HEK293T (cell line): ENCODE results near the gene MTA1.

Source experiments
- FOXA1 ChIP-seq: fragments of 450-650 bp; IDR thresholded peaks from 2 replicates; pipeline ENCODE4 v1.6.1; 2016; ENCODE audit warnings: mild to moderate bottlenecking
- NFRKB ChIP-seq: fragments of 450-650 bp; IDR thresholded peaks from 2 replicates; pipeline ENCODE4 v1.6.1; 2016; ENCODE audit warnings: mild to moderate bottlenecking, moderate library complexity
- SUZ12 ChIP-seq: fragments of 450-650 bp; IDR thresholded peaks from 2 replicates; pipeline ENCODE4 v1.6.1; 2016; ENCODE audit warnings: mild to moderate bottlenecking

DNA sequence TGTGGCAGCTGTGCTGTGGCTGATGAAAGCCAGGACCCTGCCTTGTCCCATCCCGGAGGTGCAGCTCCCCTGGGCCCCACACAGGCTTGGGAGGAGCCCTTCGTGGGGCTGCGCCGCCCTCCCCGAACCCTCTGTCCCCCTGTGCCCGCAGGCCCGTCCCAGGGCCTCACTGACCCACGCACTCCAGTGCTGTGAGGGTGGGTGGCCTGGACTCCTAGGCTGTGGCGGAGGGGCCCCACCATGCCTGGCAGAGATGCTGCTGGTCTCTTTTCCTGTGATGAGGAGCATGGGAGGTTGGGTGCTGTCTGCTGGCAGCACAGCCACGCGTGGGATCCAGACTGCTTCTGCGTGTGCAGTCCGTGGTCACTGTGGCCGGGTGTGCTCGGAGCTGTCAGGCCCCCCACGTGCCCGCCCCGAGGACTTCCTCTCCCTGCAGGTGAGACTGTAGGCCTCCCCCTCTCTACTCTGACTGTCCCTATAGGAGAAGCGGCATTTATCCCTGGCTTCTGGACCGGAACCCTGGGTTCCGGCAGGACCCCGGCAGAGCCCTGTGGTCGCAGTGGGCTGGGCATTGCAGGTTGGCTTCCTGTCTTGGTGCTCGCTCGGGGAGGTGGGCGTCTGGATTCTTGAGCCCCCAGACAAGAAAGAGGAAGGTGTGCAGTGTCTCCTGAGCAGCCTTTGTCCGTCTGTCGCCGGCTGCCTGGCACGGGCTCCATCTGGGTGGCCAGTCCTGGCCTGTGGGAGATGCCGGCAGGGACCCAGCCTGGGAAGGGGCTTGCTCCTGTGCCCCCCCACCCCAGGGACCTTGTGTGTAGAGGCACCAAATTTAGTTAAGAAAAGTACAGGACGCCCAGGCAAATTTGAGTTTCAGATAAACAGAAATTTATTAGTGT lies 2.3 kb downstream of the MTA1 start:
- TF ChIP-seq FOXA1 (no peak), SUZ12 (no peak), NFRKB (no peak)
